HG02759 (cell line): ENCODE measurements around the gene OR1F1.
"Not testable (repeated sequence)": the region's sequence is repeated elsewhere in the genome, so short reads cannot be mapped to it uniquely, and the experiment has no call there.

Experiments
- ATAC-seq: cut with Tn5 transposase; IDR thresholded peaks from one replicate; pipeline ENCODE4 v1.9.1; 2021; ENCODE audit warnings: mild to moderate bottlenecking, moderate library complexity; ENCODE audit not compliant: unreplicated experiment

OR1F1 gene

DNA sequence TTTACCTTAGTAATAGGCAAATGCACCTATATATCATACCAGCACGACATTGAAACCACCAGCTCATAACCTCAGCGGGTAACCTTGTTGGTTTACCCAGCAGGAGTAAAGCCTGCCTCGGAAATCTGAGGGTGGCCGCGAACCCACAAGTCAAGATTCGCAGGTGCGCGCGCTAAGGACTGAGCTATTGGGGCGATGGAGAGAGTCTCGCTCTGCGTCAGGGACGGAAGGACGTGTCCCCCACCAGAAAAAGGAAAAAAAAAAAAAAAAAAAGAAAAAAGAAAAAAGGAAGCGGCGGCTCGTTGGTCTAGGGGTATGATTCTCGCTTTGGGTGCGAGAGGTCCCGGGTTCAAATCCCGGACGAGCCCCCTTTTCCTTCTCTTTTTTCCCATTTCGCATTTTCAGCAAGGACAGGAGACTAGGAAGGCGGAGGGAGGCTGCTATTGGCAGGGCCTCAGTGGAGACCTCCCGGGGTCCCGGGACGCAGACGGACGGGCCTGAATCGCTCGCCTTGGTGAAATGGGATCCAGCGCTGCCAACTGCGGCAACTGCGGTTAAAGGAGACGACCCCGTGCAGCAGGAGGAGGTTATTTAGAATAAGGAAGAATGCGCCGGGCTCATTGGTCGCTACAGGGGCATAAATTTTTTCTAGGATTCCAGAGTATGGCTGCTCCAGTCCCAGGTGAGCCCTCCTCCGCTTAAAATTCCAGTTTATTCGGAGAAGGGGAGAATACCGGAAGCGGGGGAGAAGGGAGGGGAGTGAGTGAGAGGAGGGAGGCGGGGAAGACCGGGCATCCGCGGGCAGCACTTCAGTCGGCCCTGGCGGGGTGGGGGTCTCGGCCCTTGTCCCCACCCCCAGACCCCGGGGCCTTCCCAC, at the start of gene OR1F1:
Gene OR1F1 (plus strand): TSS at position 407 of the 877 bp plus-strand sequence.
- ATAC-seq, result no peak

DNA sequence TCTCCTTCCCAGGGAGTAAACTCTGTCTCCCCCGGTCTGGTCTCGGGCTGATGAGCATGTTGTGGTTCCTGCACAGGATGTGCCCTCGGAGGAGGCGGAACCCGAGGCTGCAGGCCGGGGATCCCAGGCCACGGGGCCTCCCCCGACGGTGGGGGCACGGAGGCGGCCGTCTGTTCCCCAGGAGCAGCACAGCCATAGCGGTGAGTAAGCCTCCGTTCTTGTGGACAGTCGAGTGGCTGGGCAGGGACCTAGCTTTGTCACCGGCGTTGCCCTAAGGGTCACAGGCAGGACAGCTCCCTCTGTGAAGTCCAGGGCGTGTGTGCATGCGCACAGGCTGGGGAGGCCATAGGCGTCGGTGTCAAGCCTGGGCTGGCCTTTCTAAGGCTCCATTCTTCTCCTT, 49.7 kb upstream of the OR1F1 start:
- no peak for ATAC-seq

DNA sequence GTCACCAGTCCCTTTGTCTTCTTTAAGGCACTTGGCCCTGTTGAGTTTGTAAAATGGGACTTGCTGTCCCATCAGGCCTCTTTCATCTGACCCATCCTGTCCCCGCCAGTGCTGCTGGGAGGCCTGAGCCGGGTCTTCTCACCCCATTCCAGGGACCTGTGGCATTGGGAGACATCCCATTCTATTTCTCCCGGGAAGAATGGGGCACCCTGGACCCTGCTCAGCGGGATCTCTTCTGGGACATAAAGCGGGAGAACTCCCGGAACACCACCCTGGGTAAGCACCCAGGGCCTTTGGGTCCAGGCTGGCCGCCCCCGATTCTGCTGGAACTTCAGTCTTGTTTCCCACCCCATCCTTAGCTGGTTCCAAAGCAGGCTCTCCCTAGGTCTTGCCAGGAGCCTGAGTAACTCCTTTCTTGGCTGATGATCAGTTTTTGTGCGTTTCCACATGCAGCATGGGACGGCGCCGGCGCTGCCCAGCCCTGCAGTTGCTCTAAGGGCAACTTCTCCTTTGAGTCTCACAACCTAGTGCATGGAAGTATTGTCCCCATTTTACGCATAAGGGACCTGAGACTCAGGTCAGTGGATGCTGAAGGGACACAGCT, 49.1 kb upstream of the OR1F1 start:
- ATAC-seq, result no peak

DNA sequence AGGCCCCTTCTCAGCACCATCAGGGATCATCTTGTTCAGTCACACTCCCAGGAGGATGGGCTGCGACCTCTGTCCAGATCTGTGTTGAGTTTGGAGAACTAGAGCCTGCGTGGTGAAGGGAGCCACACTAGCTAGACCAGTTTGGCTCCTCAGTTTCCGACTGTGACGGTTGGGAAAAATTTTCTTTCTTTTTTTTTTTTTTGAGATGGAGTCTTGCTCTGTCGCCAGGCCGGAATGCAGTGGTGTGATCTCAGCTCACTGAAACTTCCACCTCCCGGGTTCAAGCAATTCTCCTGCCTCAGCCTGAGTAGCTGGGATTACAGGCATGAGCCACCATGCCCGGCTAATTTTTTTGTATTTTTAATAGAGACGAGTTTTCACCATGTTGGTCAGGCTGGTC, 48.4 kb upstream of the OR1F1 start:
- ATAC-seq, result not testable (repeated sequence)

DNA sequence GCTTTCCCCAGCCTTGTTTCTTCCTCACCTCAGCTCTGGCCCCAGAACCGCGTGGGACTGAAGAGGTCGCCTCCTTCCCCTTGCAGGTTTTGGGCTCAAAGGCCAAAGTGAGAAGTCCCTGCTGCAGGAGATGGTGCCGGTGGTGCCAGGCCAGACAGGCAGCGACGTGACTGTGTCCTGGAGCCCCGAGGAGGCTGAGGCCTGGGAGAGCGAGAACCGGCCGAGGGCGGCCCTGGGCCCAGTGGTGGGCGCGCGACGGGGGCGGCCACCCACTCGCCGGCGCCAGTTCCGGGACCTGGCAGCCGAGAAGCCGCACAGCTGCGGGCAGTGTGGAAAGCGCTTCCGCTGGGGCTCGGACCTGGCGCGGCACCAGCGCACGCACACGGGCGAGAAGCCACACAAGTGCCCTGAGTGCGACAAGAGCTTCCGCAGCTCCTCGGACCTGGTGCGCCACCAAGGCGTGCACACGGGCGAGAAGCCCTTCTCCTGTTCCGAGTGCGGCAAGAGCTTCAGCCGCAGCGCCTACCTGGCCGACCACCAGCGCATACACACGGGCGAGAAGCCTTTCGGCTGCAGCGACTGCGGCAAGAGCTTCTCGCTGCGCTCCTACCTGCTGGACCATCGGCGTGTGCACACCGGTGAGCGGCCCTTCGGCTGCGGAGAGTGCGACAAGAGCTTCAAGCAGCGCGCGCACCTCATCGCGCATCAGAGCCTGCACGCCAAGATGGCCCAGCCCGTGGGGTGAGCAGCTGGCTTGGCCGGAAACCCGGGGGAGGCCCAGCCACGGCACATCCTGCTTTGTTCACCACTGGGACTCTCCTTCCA, 47.2 kb upstream of the OR1F1 start:
- no peak for ATAC-seq

DNA sequence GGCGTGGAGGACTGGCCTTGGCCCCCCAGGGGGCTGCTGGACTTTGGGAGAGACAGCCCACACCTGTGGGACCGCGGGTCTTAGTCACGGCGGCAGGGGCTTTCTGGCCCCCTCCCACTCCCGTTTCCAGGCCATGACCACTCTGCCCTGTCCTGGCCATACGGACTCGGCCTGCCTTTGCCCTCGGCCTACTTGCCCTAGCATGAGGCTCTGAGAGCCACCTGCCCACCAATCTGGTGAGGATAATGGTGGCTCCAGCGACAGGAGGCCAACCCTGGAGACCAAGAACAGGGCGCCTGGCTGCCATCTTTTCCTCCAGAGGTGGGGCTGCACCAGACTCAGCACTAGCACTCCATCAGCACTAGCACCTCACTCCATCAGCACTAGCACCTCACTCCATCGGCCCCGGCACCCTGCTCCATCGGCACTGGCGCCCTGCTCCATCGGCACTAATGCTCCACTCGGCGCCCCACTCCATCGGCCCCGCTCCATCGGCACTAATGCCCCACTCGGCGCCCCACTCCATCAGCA, 46.2 kb upstream of the OR1F1 start:
- ATAC-seq, result no peak

GRCh38 chr16:3142327-3142726, 45.7 kb upstream of the OR1F1 start:
- ATAC-seq, result no peak

DNA sequence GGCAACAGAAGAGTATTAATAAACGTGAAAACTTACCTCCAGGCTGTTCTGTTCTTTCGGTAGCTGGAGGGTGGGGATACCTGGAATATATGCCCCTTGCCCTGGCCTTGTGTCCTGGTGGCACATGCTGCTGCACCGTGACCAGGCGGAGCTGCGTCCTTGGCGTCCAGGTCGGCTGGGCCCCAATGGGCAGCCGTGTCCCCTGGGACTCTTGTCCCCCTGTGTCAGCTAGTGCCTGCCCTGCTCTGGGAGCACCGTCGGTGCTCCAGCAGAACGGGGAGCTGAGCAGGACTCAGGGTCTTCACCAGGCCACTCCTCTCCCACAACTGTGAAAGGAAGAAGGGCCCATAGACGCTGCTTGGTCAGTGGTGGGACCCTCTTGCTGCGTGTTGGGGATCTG, 45.2 kb upstream of the OR1F1 start:
- ATAC-seq, result no peak

GRCh38 chr16:3143189-3143588, 44.8 kb upstream of the OR1F1 start:
- no peak for ATAC-seq

GRCh38 chr16:3143598-3144320, 44.2 kb upstream of the OR1F1 start:
- no peak for ATAC-seq

DNA sequence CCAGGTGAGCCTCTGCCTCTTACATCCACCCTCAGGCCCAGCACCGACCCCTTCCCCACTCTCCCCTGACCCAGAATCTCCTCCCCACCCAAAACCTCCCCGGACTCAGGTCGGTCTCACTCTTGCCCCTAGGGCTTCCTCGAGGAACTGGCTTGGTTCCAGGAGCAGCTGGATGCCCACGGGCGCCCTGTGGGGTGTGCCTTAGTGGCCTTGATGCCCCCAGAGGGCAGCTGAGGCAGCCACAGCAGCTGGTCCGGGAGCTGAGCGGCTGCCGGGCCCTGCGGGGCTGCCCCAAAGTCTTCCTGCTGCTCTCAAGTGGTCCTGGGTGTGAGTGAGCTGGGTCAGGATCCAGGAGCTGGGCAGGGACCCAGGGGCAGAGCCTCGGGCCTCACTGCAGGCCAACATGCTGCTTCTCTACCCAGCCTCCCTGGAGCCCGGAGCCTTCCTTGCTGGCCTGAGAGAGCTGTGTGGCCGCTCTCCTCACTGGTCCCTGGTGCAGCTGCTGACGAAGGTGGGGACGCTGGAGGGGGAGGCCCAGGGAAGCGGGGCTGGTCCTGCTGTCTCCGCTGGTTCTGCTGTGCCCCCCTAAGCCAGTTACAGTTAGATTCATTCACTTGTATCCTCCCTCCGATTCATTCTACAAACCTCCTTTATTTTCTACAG, 43.6 kb upstream of the OR1F1 start:
- no peak for ATAC-seq

DNA sequence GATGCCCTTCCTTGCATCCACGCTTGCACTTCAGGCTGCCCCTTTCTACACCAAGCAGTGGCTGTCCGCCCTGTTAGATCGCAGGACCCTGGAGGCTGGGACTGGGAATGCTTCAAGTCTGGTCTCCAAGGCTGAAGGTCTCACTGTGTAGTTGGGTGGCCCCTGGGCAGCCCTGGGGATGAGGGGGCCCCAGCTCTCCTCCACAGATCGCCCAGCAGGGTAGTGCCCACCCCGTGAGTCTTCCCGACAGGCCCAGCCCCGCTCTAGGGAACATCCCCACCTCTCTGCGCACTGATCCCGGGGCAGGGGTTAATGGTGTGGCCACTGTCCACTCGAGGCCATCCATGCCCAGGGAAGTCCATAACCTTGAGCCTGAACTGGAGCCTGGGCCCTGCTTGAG, 42.9 kb upstream of the OR1F1 start:
- no peak for ATAC-seq

DNA sequence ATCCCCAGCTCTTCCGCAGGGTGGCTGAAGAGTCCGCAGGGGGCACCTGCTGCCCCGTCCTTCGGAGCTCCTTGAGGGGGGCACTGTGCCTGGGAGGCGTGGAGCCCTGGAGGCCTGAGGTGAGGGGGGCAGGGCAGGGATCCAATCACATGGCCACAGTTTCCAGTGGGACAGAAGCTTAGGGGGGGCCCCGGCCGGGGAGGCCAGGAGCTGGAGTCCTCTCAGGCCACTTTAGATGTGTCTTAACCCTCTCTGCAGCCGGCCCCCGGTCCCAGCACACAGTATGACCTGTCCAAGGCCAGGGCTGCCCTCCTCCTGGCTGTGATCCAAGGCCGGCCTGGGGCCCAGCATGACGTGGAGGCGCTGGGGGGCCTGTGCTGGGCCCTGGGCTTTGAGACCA, 42.3 kb upstream of the OR1F1 start:
- no peak for ATAC-seq

DNA sequence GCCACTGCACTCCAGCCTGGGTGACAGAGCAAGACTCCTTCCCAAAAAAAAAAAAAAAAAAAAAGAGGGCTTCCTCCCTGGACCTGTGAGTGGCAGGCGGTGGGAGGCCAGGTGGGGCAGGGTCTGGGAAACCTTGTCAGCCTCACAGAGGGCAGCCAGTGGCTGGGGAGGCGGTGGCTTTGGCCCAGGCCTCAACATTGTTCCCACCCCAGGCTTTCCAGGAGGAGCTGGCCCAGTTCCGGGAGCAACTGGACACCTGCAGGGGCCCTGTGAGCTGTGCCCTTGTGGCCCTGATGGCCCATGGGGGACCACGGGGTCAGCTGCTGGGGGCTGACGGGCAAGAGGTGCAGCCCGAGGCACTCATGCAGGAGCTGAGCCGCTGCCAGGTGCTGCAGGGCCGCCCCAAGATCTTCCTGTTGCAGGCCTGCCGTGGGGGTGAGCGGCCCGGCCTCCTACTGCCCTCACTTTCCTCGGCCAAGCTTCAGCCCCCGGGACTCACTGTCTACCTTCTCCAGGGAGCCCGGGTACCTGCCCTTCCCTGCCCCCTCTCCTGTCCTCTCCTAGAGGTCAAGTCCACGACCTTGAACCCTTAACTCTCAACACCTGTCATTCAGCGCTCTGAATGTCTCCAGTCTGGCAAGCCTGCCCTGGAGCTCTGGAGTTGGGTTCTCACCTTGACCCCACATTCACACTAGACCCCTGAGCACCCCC, 40.8 kb upstream of the OR1F1 start:
- no peak for ATAC-seq

DNA sequence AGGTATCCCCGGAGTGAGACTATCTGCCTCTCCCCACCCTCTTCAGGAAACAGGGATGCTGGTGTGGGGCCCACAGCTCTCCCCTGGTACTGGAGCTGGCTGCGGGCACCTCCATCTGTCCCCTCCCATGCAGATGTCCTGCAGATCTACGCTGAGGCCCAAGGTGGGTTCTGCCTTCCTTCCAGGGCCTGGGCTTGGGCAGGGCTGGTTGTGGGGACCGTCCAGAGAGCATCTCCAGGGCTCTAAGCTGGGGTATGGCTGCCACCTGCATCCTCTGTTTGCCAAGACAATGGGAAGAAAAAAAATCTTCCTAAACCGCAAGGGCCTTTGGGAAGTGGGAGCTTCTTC, 40.3 kb upstream of the OR1F1 start:
- ATAC-seq, result no peak

GRCh38 chr16:3148256-3149192, 39.5 kb upstream of the OR1F1 start:
- no peak for ATAC-seq

GRCh38 chr16:3149193-3149530, 38.8 kb upstream of the OR1F1 start:
- no peak for ATAC-seq

- peak; percentile 7 for ATAC-seq
Measured at GRCh38 chr16:3149630-3150345, 38.2 kb upstream of the OR1F1 start.
